NCI-H1048 (cell line): ENCODE results near the gene BAIAP2.

Experiments used
- DNase-seq: peaks from one replicate; lab custom pipeline; 2025; lab: John Stamatoyannopoulos, UW

Gene BAIAP2

DNA sequence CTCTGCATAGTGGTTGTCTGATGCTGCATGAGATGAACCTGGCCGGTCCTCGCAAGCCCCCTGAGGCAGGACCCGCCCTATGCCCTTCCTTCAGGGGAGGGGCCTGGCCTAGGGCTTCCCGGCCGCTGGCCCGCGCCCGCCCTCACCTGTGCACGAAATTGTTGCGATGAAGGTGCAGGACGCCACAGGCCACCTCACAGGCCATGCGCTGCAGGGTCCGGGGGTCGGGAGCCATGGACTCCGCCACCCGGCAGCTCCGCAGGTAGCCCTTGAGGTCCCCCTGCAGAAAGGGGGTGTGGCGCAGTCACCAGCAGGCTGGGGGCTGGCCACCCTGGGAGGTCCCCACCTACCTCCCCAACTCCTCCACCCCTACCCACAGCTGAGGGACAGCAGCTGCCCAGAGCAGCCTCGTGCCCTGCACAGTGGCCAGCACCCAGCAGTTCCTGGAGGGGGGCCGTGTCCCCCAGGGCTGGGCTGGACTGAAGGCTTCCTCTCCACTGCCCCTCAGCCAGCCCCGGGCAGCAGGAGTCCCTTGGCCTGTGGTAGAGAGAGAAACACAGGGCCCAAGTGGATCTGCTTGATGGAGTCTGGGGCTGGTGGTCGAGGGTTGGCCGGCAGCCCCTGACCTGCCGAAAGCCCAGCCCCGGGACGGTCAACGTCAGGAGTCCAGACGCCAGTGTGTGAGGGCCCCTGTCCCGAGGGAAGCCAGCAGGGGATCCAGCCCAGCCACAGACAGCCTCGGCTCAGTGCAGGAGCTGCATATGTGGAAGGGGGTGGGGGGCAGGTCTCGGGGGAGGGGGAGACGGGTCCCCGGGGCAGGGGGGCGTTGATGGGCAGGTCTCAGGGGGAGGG is 91.6 kb downstream of the BAIAP2 start:
- no peak for DNase-seq

DNA sequence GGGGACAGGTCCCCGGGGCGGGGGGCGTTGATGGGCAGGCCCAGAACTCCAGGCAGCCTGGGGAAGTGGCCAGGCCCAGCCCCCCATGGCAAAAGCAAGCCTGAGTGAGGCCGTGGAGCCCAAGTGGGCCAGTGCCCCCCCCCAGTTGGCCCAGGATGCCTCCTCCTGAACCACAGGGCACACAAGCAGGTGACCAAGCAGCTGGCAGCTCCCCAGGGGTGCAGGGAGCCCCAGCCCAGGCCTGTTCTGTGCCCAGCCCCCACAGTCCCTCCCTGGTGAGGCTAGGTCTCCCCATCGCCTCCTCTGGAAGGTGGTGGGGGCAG is 92.1 kb downstream of the BAIAP2 start:
- no peak for DNase-seq

- no peak for DNase-seq
Measured at GRCh38 chr17:81127526-81128177, 92.7 kb downstream of the BAIAP2 start.

DNA sequence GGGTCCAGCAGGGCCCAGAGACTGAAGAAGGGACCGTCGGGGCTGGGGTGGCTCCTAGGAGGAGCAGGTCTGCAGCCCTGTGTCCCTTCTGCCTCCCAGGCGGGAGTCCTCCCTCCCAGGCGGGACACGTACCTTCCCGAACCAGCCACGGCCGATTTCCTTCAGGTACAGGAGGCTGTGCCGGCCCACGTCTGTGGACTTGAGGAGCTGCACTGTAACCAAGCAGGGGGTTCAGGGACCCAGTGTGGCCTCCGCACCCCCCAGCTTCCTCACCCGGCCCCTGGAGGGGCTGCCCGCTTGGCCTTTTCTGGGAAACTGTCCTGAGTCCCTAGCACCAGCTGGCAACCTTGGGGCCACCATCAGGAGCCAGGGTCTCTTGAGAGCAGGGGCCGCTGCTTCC is 93.4 kb downstream of the BAIAP2 start:
- no peak for DNase-seq

DNA sequence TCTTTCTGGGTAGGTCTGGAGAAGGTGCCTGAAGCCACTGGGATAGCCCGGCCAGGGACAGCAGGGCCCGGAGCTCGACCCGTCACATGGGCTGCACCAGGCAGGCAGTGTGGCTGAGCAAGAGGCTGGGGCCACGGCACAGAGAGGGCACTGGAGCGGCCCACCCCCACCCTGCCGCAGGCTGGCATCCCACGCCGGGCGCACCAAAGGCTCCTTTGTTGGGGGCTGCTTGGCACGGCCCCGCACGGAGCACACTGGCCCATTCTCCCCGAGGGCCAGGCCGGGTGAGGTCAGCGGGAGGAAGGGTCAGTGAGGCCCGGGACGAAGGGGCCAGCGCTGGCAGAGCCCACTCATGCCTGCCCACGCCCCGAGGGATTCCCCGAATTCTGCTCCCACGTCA is 93.8 kb downstream of the BAIAP2 start:
- no peak for DNase-seq

- no peak for DNase-seq
Measured at GRCh38 chr17:81129289-81129688, 94.3 kb downstream of the BAIAP2 start.

DNA sequence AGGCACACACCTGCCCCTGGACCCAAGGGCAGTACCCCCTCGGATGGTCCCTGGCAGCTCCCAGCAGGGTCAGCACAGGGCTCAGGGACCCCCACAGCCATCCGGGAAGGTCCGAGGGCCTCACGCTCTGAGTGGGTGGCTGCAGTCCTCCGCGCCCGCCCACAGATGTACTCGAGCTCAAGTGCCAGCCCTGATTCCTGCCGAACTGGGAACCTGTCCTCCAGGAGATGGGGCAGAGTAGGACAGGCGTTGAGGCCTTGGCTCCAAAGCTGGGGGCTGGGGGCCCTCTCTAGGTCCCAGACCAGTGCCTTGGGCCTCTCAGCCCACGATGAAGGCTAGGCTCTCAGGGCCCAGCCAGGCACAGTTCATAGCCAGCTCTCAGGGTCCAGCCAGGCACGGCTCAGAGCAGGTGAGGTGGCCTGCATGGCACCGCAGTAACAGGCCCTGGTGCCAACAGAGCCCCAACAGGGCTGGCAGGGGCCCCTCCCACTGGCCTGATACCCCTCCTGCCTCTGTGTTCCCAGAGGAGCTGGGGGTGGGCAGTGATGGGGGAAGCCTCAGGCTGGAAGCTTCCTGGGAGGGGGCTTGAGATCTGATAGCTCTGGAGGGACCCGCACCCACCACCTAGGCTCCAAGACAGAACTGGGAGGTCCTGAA is 94.9 kb downstream of the BAIAP2 start:
- DNase-seq: no peak

GRCh38 chr17:81130385-81131361 is 95.7 kb downstream of the BAIAP2 start:
- DNase-seq: no peak

GRCh38 chr17:81131486-81132196 is 96.7 kb downstream of the BAIAP2 start:
- DNase-seq: no peak

GRCh38 chr17:81132197-81132540 is 97.2 kb downstream of the BAIAP2 start:
- DNase-seq: no peak

DNA sequence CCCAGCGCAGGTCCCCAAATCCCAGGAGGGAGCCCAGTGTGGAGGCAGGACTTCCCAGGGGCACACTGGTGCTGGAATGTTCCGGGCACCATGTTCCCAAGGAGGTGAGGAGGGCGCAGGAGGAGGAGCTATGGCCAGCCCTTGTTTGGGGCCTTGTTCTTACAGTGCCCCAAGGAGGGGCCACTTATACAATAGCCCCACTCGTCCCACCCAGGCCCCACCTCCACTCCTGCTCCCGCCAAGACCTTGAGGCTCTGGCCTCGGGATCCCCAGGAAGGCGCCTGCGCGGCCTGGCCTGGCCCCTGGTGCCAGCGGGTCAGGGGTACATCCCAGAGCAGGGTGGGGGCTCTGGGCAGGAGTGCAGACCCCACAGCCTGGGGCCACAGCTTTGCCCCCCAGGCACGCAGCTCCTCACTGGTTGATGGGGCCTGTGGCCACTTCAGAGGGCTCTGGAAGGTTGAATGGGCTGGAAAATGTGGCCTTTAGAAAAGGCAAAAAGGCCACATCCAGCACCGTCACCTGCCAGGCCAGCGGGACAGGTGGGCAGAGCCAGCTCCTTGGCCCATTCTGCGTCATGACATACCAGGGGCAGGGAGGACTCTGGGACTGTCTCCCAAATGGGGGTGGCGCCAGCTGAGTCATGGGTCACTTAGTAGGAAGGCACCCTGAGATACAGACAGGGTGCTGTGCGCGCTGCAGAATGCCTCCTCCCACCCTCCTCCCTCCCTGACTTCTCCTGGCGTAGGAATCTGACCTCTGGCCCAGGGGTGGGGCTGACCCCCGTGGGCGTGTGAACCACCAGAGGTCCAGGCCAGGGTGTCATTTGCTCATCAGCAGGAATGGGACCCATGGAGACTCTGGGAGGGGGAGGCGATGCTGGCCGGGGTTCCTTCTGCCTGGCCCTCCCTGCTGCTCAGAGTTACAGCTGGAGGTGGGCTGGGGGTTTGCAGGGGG is 98.1 kb downstream of the BAIAP2 start:
- DNase-seq: no peak

DNA sequence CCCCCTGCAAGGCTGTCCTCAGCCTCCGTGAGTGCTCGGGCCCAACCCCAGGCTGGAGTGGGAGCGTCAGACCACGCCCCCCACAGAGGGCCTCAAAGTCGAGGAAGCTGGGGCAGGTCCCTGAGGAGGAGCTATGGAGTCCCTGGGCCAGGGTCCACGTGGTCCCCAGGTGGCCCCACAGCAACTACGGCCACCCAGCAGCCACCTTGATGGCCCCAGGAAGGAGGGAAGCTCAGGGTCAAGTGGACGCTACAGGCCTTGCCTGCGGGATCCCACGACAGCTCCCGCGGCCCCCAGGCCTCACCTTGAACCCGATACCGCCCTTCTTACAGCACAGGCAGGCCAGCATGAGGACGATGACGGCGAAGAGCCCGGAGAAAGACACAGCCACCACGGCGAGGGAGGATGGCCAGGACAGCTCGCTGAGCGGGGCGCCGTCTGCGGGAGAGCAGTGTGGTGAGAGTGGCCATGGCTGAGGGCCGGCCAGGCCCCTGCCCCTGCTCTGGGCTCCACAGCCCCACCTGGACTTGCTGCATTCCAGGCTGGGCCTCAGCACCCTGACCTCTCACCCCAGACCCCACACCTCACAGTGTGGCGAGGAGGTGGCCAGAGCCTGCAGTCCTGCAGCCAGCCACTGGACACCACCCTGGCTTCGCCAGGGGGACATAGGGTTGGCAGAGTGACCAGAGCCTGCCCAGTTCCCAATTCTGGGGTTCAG is 99.3 kb downstream of the BAIAP2 start:
- no peak for DNase-seq

DNA sequence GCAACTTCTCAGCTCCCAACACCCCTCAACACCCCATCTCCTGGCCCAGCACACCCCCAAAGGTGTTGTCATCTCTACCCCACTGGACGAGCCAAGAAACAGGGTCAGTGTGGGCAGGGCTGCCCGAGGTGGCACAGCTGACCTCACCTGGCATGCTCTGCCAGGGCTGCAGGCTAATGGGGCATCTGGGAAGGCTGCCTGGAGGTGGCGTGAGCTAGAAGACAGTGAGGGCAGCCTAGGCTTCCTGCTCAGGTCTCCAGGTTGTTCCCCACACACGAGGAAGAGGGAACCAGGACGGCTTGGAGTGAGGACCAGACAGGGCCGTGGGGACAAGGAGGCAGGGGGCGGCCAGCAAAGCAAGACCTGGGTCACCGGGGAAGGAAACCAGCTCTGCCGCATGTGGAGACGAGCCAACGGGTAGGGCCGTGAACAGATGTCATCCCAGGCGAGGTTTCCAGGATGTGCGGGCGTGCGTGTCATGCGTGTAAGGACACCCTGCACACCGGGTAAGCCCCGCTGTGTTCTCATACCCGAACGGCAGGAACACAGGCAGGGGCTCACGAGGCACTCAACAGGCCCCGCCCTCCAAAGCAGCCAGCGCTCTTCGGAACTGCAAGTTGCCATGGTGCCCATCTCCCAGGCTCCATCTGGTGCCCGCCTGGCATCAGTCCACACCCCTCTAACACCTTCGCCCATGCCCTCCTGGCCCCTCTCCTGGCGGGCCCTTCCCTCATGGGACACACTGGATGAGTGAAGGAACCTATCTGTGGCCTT is 100.7 kb downstream of the BAIAP2 start:
- DNase-seq: no peak

- no peak for DNase-seq
Measured at GRCh38 chr17:81136366-81136765, 101.4 kb downstream of the BAIAP2 start.

GRCh38 chr17:81137248-81137647 is 102.3 kb downstream of the BAIAP2 start:
- no peak for DNase-seq

- DNase-seq: no peak
Measured at GRCh38 chr17:81138083-81138482, 103.1 kb downstream of the BAIAP2 start.

GRCh38 chr17:81138500-81138899 is 103.5 kb downstream of the BAIAP2 start:
- no peak for DNase-seq

DNA sequence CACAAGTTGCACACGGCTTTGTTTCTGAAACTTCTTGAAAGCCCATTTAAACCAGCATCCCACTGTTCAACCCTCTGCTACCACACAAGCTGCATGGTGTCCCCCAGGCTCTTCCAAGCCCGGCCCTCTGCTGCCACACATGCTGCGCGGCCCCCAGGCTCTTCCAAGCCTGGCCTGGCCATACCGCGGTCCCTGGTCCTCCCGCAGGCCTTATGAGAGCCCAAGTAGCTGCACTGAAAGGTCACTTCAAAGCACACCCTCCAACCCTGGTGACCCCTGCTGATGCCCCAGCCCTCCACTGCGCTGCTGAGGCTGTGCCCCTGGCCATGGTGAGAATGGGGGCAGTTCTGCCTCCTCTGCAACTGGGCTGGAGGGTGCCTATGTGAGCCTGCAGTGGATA is 104.5 kb downstream of the BAIAP2 start:
- no peak for DNase-seq

GRCh38 chr17:81140018-81140417 is 105.1 kb downstream of the BAIAP2 start:
- DNase-seq: no peak
